Cerebellar cortex (tissue), 1 donor: ENCODE measurements around the gene PSMD2.

Experiments used
- DNase-seq: peaks from one replicate; pipeline ENCODE4 v3.0.0-alpha.2; 2015; ENCODE audit warnings: low spot score

Gene PSMD2

GRCh38 chr3:184282941-184283340 is 16.1 kb upstream of the PSMD2 start:
- no peak for DNase-seq

- no peak for DNase-seq
Measured at GRCh38 chr3:184283681-184284080, 15.4 kb upstream of the PSMD2 start.

GRCh38 chr3:184284696-184285095 is 14.3 kb upstream of the PSMD2 start:
- DNase-seq, result peak; percentile 89

GRCh38 chr3:184289426-184289938 is 9.6 kb upstream of the PSMD2 start:
- DNase-seq, result peak; percentile 72

GRCh38 chr3:184290331-184290730 is 8.7 kb upstream of the PSMD2 start:
- no peak for DNase-seq

DNA sequence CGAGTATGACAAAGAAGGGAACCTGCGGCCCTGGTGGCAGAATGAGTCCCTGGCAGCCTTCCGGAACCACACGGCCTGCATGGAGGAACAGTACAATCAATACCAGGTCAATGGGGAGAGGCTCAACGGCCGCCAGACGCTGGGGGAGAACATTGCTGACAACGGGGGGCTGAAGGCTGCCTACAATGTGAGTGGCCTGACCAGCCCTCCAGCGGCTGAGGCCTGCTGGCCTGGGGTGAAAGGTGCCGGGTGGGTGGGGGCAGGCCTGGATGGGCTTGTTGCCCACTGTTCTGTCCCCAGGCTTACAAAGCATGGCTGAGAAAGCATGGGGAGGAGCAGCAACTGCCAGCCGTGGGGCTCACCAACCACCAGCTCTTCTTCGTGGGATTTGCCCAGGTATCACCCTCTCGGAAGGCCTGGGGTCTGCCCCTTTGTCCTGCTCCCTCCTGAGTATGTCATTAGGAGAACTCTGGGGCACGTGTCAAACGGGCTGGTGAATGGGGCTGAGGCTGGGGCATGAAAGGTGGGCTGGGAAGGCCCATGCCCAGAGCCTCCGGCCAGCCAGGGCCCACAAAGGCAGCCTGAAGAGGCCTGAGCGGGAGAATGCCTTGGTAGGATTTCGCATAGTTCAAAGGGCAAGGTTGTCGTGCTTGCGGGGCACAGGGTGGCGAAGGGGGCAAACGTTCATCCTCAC is 7.8 kb upstream of the PSMD2 start:
- DNase-seq, result no peak

DNA sequence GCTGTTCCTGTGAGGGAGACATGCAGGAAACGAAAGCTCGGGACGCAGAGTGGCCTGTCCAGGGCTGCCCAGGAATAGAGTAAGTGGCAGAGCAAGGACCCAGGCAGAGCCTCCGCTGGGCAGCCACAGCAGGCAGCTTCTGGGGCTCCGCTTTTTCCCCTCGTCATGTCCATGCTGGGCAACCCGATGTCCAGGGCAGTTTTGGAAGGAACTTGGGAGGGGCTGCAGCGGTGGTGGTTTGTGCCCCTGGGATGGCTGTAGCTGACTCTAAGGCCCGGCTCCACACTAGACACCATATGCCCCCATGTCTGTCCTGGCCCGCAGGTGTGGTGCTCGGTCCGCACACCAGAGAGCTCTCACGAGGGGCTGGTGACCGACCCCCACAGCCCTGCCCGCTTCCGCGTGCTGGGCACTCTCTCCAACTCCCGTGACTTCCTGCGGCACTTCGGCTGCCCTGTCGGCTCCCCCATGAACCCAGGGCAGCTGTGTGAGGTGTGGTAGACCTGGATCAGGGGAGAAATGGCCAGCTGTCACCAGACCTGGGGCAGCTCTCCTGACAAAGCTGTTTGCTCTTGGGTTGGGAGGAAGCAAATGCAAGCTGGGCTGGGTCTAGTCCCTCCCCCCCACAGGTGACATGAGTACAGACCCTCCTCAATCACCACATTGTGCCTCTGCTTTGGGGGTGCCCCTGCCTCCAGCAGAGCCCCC is 7.1 kb upstream of the PSMD2 start:
- no peak for DNase-seq

DNA sequence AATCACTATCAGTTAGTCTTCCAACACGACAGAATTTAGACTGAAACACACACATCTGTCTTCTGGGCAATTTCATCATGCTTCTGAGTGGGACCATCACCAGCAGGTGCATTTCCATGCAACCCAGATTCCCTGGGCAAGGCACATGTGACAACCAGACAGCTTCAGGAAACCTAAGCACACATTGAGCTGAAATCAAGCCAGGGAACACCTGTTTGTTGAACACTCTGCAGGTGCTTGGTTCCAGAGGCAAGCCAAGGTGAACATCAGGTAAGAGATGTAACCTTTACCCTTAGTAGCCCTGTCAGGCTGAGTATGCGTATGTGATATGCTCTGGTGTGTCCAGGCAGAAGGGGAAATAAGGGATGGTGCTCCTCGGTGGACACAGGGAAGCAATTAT is 3.3 kb upstream of the PSMD2 start:
- no peak for DNase-seq

GRCh38 chr3:184296616-184297015 is 2.4 kb upstream of the PSMD2 start:
- no peak for DNase-seq

DNA sequence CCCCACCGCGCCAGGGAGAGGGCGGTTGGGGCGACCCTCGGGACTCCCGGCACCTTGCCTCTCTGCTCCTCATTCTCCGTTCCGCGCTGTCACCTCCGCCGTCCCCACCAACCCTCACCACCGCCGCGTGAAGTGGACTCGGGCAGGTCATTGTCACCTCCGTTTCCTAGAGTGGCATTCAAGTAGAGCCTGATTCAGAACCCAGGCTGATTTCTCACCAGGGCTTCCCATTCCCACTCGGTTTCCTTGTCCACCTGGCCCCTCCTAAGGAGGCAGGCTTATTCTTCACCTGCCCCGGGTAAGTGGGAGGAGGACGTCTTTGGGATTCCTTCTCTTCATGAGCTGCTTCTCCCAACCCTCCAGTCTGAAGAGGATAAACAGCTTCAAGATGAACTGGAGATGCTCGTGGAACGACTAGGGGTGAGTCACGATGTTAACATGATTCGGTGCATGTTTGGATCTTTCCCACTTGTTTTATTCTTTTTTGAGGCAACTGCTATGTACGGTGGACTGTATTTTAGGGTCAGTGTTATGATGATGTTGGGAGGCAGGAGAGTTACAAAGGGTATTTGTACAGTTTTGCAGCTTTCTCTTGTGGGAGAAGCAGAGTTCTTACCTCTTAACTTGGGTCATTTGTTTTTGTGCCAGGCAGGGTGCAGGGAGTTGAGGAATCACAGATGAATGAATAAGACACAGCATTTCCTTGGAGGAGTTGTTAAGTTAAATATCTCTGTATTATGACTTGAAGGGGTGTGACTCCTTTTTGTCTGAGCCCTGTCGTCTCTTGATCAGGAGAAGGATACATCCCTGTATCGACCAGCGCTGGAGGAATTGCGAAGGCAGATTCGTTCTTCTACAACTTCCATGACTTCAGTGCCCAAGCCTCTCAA is 692 bp downstream of the PSMD2 start:
- DNase-seq, result no peak

DNA sequence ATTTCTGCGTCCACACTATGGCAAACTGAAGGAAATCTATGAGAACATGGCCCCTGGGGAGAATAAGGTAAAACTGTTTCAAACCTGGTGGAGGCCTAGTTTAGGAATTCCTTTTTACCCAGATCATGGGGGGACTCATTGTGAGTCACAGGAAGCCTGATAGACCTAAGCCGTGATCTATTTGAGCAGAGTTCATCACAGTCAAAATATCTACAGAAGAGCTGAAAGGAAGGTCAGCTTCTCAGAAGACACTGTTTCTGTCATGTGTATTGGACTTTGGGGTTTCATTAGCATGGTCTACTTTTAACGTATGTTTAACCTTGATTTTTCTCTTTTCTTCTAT is 1.3 kb downstream of the PSMD2 start:
- no peak for DNase-seq

- DNase-seq, result no peak
Measured at GRCh38 chr3:184305577-184305976, 6.5 kb downstream of the PSMD2 start.

DNA sequence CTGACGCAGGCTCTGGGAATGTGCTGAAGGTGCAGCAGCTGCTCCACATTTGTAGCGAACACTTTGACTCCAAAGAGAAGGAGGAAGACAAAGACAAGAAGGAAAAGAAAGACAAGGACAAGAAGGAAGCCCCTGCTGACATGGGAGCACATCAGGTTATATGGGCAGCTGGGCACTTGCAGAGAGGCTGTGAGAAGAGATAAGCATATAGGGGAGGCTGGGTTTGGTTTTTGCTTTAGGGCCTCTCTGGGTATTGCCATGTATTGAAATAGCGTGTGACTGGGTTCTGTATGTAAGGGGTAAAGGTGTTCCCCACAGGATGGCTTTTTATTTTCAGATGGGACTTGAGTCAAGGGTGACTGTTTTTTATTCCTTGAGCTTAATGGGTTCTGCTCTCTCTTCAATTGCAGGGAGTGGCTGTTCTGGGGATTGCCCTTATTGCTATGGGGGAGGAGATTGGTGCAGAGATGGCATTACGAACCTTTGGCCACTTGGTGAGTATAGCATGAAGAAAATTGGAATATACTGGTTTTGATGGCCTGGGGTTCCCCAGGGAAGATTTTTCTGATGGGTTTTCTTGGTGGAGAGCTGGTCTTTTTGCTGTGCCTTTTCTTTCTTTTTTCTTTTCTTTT is 7.4 kb downstream of the PSMD2 start:
- no peak for DNase-seq

DNA sequence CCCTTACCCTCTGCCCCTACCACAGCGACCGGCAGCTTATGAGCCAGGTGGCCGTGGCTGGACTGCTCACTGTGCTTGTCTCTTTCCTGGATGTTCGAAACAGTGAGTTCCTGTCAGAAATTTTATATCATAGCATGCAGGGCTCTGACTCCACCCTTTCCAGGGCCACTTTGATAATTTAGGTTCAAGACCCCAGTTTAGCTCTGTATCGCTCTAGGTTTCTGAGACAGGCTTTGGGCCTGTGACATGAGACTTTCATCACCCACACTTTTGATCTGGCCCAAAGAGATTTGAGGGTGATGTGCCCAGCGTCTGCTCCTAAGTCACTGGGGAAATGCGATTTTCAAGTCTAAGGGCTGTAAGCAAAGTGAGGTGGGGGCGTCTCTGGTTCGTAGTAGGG is 8.9 kb downstream of the PSMD2 start:
- no peak for DNase-seq

- no peak for DNase-seq
Measured at GRCh38 chr3:184308744-184309143, 9.7 kb downstream of the PSMD2 start.

GRCh38 chr3:184311633-184312032 is 12.6 kb downstream of the PSMD2 start:
- no peak for DNase-seq

DNA sequence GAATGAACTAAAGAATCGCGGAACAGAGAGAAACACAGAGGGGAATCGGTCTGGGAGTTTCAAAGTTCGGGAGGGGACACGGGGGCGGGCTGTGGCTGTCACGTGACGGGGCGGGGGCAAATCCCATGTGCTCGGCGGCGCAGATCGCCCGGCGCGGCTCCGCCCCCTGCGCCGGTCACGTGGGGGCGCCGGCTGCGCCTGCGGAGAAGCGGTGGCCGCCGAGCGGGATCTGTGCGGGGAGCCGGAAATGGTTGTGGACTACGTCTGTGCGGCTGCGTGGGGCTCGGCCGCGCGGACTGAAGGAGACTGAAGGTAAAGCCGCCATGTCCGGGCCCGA is 15.3 kb downstream of the PSMD2 start, which contains the start of gene EIF4G1:
TSS of gene EIF4G1 (plus strand) at position 244 of the 337 bp plus-strand sequence. CDS start 1,191 bp downstream, outside the sequence.
- peak; percentile 90 for DNase-seq

- DNase-seq, result no peak
Measured at GRCh38 chr3:184314700-184315542, 15.9 kb downstream of the PSMD2 start.

GRCh38 chr3:184315543-184315867 is 16.5 kb downstream of the PSMD2 start:
- no peak for DNase-seq

DNA sequence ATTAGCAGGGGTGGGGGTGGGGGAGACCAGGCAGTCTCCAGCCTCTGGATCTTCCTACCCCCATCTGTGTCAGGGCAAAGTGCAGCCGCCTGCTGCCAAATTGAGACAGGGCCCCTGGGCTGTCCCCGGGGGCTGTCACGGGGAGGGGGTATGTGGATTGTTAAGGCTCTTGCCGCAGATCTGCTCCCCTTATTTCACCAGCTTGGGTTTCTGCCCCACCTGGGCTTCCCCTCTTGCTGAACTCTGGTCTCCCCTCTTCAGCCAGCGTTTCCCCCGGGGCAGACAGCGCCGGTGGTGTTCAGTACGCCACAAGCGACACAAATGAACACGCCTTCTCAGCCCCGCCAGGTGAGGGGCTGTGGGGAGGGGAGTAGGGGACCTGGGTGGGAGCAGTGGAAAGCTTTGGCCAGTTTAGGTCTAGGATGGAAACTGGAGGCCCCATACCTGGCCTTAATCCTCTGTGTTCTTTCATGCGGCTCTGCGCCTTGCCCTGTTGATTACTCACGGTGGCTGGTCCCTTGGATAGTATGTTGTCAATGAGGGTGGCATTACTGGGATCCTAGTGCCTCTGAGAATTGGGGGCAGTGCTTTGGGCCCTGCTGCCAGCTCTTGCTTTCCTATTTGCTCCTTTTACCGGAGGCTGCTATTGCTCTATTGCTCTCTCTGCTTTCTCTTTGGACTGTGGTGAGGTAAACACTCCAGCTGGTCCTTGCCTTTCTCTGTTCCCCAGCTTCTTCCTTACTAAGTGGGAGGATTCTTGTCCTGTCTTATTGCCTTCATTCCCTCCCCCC is 17.0 kb downstream of the PSMD2 start:
- no peak for DNase-seq

DNA sequence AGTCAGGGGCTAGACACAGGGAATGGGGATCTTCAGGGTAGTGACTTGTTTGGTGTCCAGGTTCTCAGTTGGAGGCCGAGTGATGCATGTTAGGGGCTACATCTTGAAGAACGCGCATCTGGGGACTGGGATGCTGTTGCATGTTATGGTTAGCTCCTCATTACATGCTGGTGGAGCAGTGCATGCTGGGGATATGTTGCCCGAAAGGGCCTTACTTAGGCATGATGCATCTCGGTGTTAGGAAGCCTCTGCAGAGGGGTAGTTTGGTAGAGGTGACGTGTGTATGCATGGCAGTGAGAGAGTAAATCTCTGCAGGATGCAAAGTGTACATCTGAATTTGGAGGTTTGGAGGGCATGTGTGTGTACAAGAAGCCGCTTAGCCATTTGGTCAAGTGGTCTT is 17.8 kb downstream of the PSMD2 start:
- DNase-seq, result no peak
